ENCODE results near the gene TMEM8B.

DNA sequence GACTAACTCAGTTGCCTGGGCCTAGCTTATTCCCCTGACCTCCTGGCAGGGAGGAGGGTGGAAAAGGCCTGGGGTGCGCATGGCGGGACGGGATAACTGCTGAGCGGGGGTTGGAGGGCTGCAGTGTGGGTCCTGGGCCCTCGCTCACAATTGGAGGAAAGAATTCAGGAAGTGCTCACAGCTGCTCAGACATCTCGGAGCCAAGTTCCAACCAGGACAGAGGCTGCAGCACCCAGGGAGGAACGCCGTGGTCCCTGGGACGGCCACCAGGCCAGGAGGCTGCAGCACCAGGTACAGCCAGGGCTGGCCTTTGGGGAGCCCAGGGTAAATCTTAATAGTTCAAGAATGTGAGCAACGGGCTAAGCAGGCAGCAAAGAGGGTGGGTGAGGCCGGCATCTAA is 80.2 kb downstream of the TMEM8B start, which contains the start of gene SPAAR:
- TF ChIP-seq ZNF565 (CRISPR knock-in tag; conservative IDR thresholded peaks at IDR 0.05; ENCODE audit: low read depth): no peak
- TF ChIP-seq, protein P1, sequence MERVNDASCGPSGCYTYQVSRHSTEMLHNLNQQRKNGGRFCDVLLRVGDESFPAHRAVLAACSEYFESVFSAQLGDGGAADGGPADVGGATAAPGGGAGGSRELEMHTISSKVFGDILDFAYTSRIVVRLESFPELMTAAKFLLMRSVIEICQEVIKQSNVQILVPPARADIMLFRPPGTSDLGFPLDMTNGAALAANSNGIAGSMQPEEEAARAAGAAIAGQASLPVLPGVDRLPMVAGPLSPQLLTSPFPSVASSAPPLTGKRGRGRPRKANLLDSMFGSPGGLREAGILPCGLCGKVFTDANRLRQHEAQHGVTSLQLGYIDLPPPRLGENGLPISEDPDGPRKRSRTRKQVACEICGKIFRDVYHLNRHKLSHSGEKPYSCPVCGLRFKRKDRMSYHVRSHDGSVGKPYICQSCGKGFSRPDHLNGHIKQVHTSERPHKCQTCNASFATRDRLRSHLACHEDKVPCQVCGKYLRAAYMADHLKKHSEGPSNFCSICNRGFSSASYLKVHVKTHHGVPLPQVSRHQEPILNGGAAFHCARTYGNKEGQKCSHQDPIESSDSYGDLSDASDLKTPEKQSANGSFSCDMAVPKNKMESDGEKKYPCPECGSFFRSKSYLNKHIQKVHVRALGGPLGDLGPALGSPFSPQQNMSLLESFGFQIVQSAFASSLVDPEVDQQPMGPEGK (CRISPR knock-in tag; IDR thresholded peaks at IDR 0.05; ENCODE audit: borderline replicate concordance): no peak
- TF ChIP-seq, protein P2, sequence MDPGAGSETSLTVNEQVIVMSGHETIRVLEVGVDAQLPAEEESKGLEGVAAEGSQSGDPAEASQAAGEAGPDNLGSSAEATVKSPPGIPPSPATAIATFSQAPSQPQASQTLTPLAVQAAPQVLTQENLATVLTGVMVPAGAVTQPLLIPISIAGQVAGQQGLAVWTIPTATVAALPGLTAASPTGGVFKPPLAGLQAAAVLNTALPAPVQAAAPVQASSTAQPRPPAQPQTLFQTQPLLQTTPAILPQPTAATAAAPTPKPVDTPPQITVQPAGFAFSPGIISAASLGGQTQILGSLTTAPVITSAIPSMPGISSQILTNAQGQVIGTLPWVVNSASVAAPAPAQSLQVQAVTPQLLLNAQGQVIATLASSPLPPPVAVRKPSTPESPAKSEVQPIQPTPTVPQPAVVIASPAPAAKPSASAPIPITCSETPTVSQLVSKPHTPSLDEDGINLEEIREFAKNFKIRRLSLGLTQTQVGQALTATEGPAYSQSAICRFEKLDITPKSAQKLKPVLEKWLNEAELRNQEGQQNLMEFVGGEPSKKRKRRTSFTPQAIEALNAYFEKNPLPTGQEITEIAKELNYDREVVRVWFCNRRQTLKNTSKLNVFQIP (CRISPR knock-in tag; IDR thresholded peaks at IDR 0.05; ENCODE audit: borderline replicate concordance, low read depth): no peak
- no peak for TF ChIP-seq ZC3H10 (CRISPR knock-in tag; IDR thresholded peaks at IDR 0.05)
- TF ChIP-seq, protein P3, sequence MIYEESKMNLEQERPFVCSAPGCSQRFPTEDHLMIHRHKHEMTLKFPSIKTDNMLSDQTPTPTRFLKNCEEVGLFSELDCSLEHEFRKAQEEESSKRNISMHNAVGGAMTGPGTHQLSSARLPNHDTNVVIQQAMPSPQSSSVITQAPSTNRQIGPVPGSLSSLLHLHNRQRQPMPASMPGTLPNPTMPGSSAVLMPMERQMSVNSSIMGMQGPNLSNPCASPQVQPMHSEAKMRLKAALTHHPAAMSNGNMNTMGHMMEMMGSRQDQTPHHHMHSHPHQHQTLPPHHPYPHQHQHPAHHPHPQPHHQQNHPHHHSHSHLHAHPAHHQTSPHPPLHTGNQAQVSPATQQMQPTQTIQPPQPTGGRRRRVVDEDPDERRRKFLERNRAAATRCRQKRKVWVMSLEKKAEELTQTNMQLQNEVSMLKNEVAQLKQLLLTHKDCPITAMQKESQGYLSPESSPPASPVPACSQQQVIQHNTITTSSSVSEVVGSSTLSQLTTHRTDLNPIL (CRISPR knock-in tag; IDR thresholded peaks at IDR 0.05; ENCODE audit: low read depth): no peak

Measured in SK-N-SH treated with all-trans-retinoic acid at 6 μM for 48 hours (cell line).